ENCODE measurements around the gene SLC40A1.

The SLC40A1 gene

DNA sequence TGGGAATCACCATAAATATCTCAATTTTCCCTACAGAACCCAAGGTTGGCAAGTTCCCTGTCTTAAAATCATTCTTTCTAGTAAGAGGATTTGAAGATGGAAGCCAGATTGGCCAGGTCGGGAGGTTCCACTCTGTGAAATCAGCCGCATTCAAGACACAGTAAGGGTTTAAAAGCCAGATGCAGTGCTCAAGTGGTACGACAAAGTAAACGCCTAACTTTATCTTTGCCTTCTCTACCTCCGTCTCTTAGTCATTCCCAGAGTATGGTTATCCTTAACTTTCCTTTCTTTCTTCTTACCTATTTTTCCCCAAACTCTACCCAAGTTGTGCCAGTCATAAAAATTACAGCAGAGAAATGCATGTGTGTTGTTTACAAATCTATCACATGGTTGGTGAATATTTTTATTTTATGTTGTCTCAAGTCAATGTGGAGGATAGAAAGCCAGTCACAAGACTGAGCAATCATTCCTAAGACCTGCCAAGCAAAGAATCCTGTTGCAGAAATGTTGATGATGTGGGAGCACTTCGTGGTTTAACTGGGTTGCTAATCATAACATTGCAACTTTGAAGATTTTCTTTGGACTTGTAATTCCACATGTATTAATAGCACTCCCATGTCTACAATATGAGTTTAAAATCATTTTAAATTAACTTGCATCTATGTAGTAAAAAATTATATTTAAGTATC is 62.6 kb downstream of the SLC40A1 start:
- no peak for DNase-seq (ENCODE audit: low read depth in 2 of 3, low spot score in 2 of 3)

DNA sequence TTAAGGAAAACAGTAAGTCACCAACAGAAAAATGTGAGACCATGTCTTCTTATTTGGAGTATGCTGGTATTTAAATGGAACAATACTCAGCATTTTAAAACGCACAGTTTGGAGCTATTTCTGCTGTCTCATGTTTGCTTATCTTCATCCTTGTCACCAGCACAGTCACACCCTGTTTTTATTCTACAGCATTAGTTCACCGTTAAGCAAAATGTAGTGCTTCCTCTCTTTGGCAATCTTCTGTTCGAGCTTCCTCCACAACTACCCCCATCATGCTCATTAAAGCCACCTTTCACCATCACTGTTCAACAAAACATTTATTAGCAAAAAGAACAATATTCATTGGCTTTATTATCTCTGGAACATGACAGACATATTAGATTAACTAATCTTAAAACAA is 64.0 kb downstream of the SLC40A1 start:
- DNase-seq (ENCODE audit: low read depth in 2 of 3, low spot score in 2 of 3) = no peak

DNA sequence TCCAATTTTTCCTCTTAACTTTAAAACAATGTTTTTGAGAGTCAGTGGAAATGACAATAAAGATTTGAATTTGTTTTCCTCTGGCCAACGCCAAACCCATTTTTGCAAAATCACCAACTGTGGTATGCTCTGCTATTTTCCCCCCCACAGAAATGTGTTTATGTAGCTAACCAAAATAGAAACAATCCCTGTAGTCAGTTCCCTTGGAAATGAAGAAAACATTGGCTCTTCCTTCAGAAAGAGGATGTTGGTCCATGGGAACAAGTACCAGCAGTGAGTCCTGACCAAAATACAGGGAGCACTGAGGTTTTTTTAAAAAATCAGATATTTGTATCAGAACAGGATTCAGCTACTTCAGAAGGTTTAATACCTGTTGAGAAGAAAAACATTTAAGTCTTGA is 65.3 kb downstream of the SLC40A1 start:
- no peak for DNase-seq (ENCODE audit: low read depth in 2 of 3, low spot score in 2 of 3)

DNA sequence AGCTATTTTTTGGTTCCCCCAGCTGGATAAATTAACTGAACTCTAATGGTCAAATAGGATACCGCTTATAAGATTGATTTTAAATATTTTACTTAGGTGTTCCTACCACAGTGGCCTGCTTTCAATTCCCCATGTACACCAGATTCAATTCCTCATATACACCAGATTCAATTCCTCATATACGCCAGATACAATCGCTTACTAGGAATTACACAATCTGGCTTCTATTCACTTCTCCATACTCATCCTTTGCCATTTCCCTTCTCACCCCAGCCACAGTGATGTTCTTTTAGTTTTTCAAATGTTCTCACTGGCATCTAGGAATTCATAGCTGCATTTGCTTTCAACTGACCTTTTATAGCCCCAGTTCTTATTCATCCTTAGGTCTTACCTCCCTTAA is 66.5 kb downstream of the SLC40A1 start:
- DNase-seq (ENCODE audit: low read depth in 2 of 3, low spot score in 2 of 3) = no peak

DNA sequence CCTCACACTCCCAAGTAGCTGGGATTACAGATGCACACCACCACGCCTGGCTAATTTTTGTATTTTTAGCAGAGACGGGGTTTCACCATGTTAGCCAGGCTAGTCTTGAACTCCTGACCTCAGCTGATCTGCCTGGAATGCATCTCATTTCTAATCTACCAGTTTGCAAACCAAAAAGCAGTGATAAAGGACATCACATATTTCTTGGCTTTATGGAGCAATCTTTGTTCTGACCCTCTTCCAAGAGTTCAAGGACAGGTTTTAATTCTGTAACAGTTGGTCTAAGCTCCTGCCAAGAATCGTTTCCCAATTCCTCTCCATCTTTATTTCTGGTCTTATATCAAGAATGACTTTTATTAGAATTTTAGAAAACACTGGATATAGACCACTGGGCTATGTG is 67.7 kb downstream of the SLC40A1 start:
- no peak for DNase-seq (ENCODE audit: low read depth in 2 of 3, low spot score in 2 of 3)

DNA sequence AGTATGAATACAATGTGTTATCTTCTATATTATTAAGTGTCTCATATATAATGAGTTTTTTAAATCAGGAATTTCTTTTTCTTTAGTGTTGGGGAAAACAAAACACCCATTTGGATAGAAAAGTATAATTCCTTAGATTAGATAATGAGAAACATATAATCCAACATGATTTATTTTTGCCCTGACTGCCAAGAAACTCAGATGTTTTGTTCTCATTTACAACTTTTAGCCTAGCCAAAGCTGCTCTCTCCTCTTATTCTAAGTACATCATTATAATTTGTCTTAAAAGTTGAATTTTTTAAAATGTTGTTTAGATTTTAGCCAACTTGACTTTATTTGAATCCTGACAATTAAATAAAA is 68.6 kb downstream of the SLC40A1 start:
- DNase-seq (ENCODE audit: low read depth in 2 of 3, low spot score in 2 of 3) = no peak

DNA sequence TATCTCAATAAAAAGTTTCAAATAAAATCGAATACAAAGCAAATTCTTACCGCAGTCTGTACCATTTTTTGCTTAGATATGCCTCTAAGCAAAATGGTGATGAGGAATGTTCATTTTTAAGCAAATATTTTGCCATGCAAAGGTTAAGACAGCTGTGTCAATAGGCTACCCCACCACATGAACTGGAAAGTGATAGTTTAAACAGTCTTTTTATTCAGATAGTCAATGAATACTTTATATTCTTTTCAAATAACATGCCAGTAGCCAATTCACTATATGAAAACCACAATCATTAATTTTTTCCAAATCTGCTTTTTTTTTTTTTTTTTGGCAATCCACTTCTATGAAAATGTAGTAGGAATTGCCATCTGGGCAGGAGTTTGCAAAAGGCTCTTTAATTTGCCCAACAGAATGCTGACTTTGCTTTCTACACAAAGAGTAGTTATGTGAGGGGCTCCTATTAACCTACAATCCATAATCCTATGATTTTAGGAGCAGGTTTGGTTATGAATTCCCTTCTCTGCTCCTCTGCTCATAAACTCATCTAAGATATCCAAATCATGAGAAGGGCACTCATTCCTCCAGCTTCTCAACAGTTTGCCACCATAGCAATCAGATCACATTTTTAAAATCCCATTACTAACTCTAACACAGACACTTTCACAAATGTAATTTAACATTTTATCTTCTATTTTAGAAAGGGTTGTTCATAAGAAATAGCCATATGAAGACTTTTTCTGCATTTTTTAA is 69.2 kb downstream of the SLC40A1 start:
- no peak for DNase-seq (ENCODE audit: low read depth in 2 of 3, low spot score in 2 of 3)
